ENCODE data around the gene SNRNP48. TPM values are rescaled to one million over a fixed set of nuclear protein-coding genes. Genes with fewer than 3 reads are reported as not detected.

The SNRNP48 gene
- total RNA-seq, 1 experiment from 2014 or later: 16.1 TPM

- peaks cover 11% of the 10 kb centered on the region for H3K36me3 Mint-ChIP-seq (ENCODE audit: insufficient read depth, unreplicated experiment)
- peak; percentile 34 for TF ChIP-seq CTCF (IDR thresholded peaks at IDR 0.05; ENCODE audit: unreplicated experiment)
- peak; percentile 32 for DNase-seq
- H3K27ac Mint-ChIP-seq (ENCODE audit: unreplicated experiment): peak overlapping the region; percentile 80
- CTCF ChIA-PET: interaction anchor here (0.7 to 1.3 kb wide), 4 partner anchors 46 to 226 kb away, joined by 3 read pairs; partner anchors contain the start of genes CAGE1 and RIOK1
- peak overlapping the region; percentile 54 for H3K4me3 Mint-ChIP-seq (ENCODE audit: low read depth, unreplicated experiment)
- no TSS peak for BruUV-seq (replicated peaks)
- peaks cover 17% of the 10 kb centered on the region for H3K27me3 Mint-ChIP-seq (ENCODE audit: unreplicated experiment)
- intact Hi-C loops (cut with micrococcal nuclease; ENCODE audit: unreplicated experiment): loop anchor here (5.0 to 10.0 kb wide), 3 partner anchors 188 to 379 kb away; no protein-coding TSS in a partner anchor
- H3K9me3 Mint-ChIP-seq (ENCODE audit: low read depth, unreplicated experiment): no peaks in the 10 kb centered on the region
- peaks cover 27% of the 10 kb centered on the region for H3K4me1 Mint-ChIP-seq (ENCODE audit: low read depth, unreplicated experiment)
Measured at GRCh38 chr6:7615611-7616383, 25.8 kb downstream of the SNRNP48 start.

- peaks cover 7% of the 10 kb centered on the region for H3K36me3 Mint-ChIP-seq (ENCODE audit: insufficient read depth, unreplicated experiment)
- CTCF ChIA-PET: interaction anchor here (0.6 kb wide), 1 partner anchor 249 kb away, joined by 4 read pairs; no protein-coding TSS in a partner anchor
- H3K27me3 Mint-ChIP-seq (ENCODE audit: unreplicated experiment): peaks cover 17% of the 10 kb centered on the region
- no peaks in the 10 kb centered on the region for H3K9me3 Mint-ChIP-seq (ENCODE audit: low read depth, unreplicated experiment)
- BruUV-seq (replicated peaks): no TSS peak
- H3K4me1 Mint-ChIP-seq (ENCODE audit: low read depth, unreplicated experiment): peaks cover 22% of the 10 kb centered on the region
- TF ChIP-seq CTCF (IDR thresholded peaks at IDR 0.05; ENCODE audit: unreplicated experiment): no peak
- peak; percentile 28 for DNase-seq
- H3K4me3 Mint-ChIP-seq (ENCODE audit: low read depth, unreplicated experiment): peak overlapping the region; percentile 36
- intact Hi-C loops (cut with micrococcal nuclease; ENCODE audit: unreplicated experiment): loop anchor here (5.0 to 10.0 kb wide), 3 partner anchors 191 to 377 kb away; no protein-coding TSS in a partner anchor
- peak overlapping the region; percentile 66 for H3K27ac Mint-ChIP-seq (ENCODE audit: unreplicated experiment)
Measured at GRCh38 chr6:7617801-7618764, 28.1 kb downstream of the SNRNP48 start.

GRCh38 chr6:7621761-7622160 is 31.8 kb downstream of the SNRNP48 start:
- no peak for TF ChIP-seq CTCF (IDR thresholded peaks at IDR 0.05; ENCODE audit: unreplicated experiment)
- no peaks in the 10 kb centered on the region for H3K9me3 Mint-ChIP-seq (ENCODE audit: low read depth, unreplicated experiment)
- H3K4me1 Mint-ChIP-seq (ENCODE audit: low read depth, unreplicated experiment): peaks cover 13% of the 10 kb centered on the region
- no peaks in the 10 kb centered on the region for H3K36me3 Mint-ChIP-seq (ENCODE audit: insufficient read depth, unreplicated experiment)
- no peak for DNase-seq
- H3K27ac Mint-ChIP-seq (ENCODE audit: unreplicated experiment): no peak overlapping the region
- peaks cover 9% of the 10 kb centered on the region for H3K27me3 Mint-ChIP-seq (ENCODE audit: unreplicated experiment)
- no peak overlapping the region for H3K4me3 Mint-ChIP-seq (ENCODE audit: low read depth, unreplicated experiment)
- BruUV-seq (replicated peaks): no TSS peak
- CTCF ChIA-PET: no interaction called here
- intact Hi-C loops (cut with micrococcal nuclease; ENCODE audit: unreplicated experiment): no loop called here

Measured in Calu3 (cell line).